CD4-positive, alpha-beta T cell treated with Interleukin-2 at 100 ng/mL for 4 hours (primary cell): ENCODE measurements around the gene ARFGAP2.

ENCODE experiments used
- DNase-seq: peaks from one replicate; pipeline ENCODE4 v3.0.0-alpha.2; 2020; ENCODE audit warnings: low spot score

ARFGAP2 gene

DNA sequence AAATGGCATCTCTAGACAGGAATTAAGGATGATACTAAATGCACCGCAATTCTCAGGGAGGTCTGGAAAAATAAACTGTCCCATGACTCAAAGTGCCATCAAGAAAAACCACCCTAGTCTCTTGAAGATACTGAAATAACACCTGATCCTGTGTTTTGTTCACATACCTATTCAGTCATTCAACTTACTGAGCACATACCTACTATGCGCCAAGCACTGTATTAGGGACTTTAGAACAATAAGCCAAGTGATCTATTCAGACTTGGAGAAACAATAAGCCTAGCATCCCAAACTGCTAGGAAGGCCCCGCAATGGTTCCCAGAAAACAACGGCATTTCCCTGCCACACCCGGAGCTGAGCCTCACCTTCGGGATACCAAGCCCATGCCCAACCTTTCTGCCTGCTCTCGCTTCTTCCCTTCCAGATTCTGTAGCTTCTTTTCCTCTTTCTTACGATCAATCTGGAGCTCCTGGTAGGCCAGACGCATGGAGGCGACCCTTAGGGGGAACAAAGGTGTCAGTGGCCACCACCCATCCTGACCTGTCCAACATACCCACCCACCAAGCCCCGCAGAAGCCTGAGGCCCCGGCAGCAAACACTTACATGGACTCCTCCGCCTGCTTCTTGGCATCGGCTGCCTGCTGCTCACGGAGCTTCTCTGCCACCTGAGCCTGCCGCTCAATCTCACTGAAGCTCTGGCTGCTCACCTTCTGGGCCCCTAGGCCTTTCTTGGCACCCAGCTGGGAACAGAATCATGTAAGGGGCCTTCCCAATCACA, 5.4 kb downstream of the ARFGAP2 start:
- DNase-seq, result no peak

DNA sequence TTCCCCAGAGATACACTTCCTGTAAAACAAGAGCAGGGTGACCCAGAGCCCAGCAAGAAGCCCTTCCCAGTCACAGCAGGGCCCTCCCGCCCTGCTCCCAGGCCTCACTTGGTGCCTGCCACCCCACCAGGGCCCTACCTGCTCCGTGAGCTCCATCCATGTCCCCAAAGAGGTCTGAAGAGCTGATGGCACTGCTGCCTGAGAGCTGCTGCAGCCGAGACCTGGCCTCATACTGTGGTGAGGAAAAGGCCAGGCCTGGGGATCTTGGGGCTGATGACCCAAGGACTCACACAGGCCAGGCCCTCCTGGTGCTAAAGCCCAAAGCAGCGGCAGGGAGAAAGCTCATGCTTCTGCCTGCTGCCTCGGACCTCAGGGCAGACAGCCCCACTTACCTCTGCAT, 10.3 kb downstream of the ARFGAP2 start:
- no peak for DNase-seq

DNA sequence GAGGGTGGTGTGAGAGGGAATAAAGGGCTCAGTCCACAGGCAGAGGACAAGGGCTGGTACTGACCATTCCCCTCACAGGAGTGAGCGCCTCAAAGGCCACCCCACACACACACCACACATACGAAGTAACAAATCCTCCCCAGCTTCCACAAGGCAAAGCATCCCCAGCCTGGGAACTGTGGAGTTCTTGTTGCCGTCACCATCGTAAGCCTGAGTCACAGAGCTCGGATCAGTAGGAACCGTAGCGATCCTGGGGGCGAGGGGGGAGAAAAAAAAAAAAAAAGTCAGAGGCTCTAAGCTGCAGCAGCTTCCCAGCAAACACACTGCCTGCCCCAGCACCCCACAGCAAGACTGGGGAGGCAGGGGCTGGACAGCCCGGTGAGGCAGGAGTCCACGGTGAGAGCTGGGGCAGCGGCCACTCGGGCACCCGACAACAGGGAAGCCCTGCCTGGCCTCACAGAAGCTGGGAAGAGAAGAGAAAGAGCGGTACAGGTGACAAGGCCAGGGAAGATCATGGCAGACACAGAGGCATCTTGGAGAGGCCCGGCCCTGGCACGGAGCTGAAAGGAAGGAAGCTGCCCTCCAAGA, 11.3 kb downstream of the ARFGAP2 start:
- DNase-seq, result no peak

DNA sequence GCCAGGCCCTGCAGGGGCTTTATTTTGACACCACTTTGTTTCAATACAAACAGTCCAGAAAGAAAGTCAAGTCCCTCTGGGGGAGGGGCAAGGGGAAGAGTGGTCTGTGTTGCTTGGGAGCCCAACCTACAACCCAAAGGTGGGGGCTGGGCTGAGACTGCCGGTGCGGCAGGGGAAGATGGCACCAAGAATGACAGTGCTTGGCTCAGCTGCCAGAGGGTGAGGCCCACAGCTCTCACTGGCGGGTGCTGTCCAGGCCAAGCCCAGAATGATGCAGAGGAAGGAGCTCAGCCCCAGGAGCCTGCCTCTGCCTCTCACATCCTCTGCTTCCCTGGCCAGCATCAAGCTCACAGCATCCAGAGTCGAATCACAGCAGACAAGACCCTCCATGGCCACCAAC, 12.4 kb downstream of the ARFGAP2 start:
- DNase-seq, result no peak

DNA sequence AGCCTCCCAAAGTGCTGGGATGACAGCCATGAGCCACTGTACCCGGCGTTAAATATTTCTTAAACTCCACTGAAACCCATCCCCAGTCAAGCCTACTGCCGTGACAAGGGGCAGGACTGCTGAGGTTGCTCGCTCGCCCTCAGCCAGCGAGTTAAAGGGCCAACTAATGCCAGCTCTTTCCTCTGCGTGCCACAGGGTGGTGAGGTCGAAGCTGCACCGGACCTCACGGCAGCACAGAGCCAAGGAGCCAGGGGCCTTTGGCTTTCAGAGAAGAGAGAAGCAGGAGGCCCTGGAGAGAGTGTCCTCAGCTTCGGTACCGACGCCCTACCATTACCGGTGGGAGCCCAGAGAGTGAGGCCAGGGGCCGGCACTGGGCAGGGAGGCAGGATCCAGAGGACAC, 12.8 kb downstream of the ARFGAP2 start:
- no peak for DNase-seq

DNA sequence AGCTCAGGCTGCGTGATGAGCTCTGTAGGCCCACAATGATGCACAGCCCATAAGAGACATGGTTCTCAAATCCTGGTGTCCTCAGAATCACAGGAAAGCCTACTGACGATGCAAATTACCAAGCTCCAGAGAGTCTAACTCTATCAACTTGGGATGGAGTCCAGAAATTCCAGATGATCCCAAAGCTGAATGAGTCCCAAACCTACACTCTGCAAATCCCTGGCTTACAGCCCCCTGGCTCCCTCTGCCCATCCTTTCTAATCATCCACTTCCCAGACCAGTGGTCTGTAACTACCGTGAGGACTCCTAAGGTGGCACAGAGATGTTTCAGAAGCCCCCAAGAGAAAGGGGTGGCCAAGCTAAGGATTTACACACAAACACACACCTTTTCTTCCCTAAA, 13.5 kb downstream of the ARFGAP2 start:
- DNase-seq, result no peak

DNA sequence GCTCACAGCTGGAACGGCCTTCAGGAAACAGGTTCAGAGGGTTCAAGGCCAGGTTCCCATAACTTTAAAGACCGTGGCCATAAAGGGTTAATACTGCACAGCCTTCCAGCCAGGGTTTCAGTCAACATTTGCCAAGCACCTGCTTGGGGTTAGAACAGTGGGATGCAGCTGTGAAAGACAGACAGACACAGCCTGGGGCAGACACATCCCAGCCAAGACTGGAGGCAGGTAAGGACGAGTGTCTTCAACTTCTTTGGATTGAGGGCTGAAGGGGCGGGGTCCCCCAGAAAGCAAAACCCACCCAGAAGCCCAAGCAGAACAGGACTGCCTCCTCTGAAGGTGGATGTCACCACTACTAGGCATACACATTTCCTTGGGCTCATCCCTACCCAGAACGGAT, 14.3 kb downstream of the ARFGAP2 start:
- no peak for DNase-seq

DNA sequence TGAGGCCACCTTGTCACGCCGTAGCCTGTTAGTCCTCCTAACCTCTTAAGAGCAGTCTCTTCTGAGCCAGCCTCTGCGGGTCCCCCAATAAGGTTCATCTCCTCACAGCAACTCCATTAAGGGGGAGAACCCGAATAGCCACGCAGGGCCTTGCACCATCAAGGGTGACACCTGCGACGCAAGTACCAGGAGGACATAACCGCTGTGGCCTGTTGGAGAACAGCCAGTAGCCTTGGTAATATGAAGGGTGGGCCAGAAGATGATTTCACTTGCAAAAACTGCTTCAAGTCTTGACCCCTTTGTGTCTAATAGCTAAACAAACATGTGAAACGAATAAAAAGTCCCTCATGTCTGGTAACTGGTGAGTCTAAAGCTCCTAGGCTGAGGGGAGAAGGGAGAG, 14.8 kb downstream of the ARFGAP2 start:
- no peak for DNase-seq

DNA sequence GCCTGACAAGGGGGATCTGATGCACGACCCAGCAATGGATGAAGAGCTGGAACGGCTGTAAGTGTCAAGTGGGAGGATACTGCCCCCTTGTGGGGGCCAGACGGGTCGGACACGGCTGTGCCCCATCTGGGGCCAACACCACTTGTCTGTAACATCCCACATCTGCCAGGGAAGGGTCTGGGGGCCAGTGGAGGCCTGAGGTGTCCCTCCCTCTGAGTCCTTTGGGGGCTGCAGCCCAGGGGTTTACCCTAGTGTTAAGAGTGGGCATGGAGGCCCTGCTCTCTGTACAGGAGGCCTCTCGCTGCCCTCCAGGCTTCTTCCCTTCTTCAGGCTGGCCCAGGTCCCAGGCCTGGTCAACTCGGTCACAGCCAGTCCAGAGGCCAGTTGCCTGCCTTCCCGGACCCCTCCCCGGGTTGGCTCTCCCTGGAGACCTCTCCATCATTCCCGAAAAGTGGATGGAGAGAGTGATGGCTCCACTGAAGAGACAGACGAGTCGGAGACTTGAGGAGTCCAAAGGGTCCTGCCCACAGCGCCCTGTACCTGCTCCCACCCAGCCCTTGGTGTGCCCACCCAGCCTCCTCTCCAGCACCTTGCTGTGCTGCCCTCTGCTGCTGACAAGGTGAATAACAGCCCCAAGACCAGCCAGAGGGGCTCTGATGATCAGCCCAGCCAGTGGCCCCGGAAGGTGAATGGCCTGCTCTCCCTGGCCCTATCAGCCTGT, 15.4 kb downstream of the ARFGAP2 start:
- peak; percentile 49 for DNase-seq

DNA sequence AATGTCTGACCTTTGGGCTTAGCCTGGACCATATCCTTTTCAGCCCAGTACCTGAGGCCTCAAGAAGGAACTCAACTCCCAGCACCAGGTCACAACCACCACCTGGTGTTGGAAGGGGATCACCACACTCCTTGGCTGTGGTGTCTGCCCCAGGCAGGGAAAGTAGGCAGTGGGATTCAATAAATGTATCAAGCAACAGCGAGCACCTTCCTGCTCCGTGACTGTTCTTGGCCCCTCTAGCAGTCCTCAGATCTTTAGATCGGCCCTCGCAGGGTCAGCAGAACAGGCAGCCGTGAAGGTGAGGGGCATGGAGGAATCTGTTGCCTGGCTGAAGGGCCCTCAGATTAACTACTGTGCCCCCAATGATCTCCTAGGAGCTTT, 15.9 kb downstream of the ARFGAP2 start:
- no peak for DNase-seq

DNA sequence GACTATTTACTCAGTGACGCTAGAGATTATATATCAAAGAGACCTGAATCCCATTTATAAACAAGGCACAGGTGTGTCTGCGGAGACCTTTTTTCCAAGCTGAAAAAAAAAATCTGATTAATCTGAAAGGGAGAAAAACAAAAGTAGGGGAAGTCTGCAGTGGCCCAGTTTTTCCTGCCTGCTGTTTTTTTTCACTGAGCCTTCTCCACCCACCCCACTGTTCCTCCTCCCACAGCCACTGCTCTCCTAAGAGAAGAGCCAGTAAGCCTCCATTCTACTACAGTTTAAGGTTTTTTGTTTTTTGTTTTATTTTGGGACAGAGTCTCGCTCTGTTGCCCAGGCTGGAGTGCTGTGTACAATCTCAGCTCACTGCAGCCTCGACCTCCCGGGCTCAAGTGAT, 18.4 kb downstream of the ARFGAP2 start:
- no peak for DNase-seq

DNA sequence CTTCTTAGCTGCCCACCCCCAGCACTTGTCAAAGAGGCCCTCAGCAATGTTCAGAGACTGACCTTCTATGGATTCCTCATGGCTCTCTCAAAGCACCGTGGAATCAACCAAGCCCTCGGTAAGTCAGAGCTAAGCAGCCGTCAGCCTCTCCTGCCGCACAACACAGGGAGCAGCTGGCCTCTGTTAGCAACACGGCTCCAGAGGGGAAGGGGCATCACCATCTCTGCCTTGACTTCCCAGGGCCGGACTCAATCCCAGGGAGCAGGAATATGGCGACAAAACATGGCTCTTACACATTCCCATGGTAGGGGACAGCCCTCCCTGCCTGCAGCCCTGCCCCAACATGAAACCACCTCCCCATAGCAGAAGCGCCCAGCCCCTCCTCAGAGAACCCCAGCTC, 18.9 kb downstream of the ARFGAP2 start:
- DNase-seq, result no peak

DNA sequence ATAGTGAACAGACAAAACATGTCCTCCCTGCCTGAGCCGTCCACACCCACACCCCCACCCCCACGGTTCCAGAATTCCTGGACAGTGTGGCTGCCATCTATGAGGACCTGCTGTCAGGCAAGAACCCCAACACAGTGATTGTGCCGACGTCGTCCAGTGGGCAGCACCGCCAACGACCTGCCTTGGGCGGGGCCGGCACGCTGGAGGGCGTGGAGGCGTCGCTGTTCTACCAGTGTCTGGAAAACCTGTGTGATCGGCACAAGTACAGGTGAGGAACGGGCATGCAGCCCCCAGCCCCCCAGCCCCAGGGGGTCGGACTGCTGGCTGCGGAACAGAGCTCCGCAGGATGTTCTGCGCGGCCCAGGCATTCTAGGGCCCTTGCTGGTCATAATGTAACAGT, 19.7 kb downstream of the ARFGAP2 start:
- no peak for DNase-seq

DNA sequence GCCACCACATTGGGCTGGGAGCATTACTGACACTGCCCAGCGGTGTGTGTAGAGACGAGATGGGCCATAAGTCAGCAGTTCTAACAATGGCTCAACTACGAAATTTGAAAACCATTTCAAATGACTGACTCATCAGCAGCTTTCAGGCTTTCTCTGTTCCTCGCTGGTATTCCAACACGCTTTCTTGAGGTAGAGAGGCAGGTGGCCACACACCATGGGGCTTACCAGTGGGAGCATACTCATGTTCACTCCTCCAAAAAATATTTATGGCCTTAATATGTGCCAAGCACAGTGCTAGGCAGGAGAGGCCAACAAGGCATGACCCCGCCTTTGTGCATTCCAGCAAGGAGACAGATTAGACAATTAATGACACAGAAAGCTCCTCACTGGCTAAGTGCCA, 20.3 kb downstream of the ARFGAP2 start:
- DNase-seq, result no peak

DNA sequence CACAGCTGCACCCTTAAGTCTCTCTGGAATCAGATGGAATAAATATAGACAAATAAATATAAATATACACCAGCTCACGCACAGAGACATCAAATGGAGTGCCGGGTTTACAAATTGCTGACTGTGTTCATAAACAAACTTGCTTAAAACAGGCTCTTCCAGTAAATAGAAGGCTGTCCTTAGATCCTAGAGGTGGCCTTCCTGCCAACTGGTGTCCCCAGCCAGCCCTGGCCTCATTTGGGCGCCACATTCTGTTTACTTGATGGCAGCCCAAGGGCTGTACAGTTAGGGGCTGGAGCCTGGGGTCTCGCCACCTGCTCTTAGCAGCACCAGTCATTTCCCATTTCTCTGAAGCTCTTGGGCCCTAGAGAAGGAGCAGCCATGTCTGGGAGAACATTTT, 20.8 kb downstream of the ARFGAP2 start:
- DNase-seq, result no peak

DNA sequence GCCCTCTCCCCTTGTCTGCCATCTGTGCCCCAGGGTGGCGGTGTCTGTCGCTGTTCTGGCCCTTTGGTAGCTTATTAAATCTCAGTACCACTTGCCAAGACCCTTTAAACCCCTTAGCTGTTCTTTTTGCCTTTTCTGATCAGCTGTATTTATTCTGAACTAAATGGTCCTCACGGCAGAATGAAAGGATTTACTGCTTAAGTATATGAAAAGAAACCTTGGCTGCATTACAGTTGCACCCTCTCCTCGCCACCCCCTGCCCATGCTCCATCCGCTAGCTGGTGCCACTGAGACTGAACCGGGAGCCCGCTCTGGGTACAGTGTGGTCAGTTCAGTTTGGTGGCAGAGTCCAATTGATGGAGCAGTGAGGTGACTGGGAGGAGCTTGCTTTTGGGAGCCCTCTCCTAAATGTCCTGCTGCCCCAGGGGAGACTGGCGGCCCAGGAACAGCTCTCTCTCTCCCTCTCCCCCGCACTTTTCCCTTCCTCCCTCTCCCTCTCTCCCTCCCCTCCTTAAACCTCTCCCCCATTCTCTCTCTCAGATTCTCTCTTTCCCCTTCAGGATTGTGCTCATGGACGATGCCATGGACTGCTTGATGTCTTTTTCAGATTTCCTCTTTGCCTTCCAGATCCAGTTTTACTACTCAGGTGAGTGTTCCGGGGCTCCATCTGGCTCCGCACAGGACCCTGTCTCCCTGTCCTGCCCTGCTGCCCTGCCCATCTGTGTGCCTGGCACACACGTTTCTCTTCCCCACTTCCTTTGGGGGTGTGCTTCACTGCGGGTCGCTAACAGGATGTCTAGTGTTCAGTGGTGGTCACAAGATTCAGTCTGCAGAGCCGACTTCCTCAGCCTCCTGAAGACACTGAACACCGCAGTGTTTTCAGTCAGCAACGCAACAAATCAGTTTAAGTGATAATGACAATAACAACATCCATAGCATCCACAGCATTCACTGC, 21.8 kb downstream of the ARFGAP2 start:
- peak; percentile 32 for DNase-seq

DNA sequence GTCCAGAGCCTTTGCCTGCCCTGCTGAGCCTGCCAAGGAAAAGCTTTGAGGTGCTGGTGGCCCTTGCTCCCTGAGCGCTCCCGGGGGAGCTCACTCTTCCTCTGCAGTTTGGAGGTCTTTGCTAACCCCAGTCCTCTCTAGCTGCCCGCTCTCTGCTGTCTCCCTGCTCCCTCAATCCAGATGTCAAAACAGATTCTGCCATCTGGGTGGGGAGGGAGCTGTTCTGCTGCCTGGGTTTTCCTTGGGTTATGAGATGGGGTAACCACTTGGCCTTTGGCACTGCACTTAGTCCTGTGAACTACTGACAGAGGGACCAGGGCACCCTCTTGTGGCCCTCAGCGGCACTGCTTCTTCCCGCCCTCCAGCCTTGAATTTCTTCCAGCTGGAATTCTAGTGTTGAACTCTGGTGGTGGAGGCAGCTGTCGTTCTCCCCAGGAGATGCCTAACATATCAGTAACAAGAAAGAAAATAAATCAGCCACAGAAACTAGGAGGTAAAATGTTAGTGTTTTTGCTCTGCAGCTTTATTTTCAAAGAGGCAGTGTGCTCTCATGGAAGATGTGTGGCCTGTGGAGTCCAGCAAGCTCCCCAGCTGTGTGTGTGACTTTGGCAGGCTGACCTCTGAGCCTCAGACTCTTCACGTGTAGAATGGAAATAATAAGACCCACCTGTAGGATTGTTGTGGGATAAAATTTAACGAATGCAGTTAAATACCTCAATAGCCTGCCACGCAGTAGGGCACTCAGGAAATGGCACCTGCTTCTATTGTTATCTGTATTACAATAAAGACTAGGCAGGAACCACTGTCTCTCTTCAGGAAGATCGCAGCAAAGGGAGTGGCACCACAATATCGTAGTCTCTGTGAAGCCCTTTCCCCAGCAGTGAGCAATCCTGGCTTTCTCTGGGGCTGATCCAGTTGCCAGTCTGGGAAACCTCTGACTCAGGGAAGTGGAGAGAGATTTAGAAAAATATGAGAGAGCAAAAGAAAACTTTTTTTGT, 23.4 kb downstream of the ARFGAP2 start:
- DNase-seq, result peak; percentile 37

DNA sequence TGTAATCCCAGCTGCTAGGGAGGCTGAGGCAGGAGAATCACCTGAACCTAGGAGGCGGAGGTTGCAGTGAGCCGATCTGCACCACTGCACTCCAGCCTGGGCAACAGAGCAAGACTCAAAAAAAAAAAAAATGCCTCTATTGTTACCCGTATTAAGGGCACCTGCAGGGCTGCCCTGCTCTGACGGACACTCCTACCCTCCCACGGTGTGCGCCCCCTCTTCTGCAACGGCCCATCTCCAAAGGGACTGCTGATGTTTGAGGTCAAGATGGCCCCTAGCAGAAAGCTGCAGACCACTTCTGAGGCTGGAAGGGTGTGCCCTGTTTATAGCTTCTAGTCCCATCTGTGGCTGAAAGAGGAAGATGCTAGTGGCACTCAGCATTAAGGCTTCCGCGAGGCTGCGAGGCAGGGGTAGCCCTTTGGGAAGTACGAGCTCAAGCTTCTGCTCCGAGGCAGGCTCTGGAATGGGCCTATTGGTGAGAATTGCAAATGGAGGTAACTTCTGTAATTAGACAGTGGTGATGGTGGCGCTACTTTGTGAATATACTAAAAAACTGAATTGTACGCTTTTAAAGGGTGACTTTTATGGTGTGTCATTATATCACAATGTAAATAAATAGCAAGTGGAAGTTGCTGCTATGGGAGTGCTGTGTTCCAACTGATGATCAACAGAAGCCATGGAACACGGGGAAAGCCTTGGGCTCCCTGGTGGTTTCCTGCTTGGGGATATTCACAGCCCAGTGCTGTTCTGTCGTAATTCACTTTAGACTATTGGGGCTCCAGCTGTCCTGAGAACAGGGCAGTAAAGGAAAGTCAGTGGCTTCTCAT, 24.3 kb downstream of the ARFGAP2 start:
- DNase-seq, result no peak

DNA sequence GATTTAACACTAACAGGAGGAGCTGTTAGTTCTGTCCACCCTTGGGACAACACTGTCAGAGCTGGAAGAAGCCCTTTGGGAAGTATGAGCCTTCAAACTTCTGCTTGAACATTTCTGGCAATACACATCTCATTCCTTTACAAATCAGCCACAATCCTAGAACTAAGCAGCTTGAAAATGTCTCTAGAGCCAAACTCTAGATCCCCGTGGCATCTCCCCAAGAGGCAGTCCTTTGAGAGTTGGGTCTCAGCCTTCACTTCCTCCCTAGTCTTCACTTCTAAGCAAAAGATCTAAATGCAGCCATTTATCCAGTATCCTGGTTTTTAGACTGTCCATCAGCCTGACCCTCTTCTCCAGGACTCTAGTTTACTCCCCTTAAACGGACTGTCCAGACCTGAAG, 26.9 kb downstream of the ARFGAP2 start:
- DNase-seq, result no peak

DNA sequence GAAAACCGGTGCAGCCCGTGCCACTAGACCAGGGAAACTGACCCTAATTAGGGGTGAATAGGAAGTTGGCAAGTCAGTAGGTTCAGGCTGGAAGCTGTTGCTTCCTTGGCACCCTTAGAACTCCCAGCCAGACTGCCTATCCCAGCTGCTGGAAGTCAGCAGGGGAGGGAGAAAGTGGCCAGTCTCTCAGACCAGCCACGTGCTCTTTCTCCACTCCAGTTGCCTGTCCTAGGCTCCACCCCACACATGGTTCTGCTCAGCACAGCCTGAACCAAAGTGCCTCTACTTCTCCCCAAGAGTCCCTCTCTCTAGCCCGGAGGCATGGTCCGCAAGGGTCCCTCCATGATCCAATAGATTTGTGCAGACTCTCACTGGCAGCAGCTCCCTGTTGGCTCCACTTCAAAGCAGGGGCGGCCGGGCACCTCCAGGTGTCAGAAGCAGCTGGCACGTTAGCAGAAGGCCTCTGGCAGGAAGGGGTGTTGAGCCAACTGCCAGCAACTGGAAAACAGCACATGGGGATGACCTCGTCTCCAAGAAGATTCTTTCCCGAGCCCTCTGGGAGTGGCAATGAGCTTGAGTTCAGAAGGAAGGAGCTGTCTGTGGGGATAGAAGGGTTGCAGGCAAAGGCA, 27.7 kb downstream of the ARFGAP2 start:
- DNase-seq, result no peak
